ENCODE results near the gene HECW1.

DNA sequence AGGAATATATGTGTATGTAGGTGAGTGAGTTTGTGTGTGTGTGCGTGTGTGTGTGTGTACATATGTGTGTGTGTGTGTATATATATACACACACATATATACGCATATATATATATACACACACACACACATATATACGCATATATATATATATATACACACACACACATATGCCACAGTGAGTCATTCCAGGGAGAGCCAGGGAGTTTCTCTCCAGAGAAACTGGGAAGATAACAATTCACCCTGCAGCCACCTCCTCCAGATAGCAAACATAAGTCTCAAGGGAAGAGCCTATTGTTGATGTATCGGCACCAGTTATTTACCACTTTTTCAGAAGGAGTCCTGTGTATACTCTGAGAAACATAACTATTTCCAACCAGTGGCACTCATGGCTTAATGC, 368.1 kb downstream of the HECW1 start:
- TF ChIP-seq, protein P1, sequence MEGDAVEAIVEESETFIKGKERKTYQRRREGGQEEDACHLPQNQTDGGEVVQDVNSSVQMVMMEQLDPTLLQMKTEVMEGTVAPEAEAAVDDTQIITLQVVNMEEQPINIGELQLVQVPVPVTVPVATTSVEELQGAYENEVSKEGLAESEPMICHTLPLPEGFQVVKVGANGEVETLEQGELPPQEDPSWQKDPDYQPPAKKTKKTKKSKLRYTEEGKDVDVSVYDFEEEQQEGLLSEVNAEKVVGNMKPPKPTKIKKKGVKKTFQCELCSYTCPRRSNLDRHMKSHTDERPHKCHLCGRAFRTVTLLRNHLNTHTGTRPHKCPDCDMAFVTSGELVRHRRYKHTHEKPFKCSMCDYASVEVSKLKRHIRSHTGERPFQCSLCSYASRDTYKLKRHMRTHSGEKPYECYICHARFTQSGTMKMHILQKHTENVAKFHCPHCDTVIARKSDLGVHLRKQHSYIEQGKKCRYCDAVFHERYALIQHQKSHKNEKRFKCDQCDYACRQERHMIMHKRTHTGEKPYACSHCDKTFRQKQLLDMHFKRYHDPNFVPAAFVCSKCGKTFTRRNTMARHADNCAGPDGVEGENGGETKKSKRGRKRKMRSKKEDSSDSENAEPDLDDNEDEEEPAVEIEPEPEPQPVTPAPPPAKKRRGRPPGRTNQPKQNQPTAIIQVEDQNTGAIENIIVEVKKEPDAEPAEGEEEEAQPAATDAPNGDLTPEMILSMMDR (IDR thresholded peaks at IDR 0.05), result no peak
- no peak for TF ChIP-seq EP300 (IDR thresholded peaks at IDR 0.05)
- TF ChIP-seq ZSCAN20 (CRISPR knock-in tag; IDR thresholded peaks at IDR 0.05), result no peak
